ENCODE results near the gene ATL1. TPM values are rescaled to one million over a fixed set of nuclear protein-coding genes. Genes with fewer than 3 reads are reported as not detected.

The ATL1 gene
- 0.30 and 0.61 TPM in 2 replicates for total RNA-seq (2014; rRNA removed; shearing (Covaris generic))

GRCh38 chr14:50559990-50560930 is at the start of gene ATL1:
Gene ATL1, plus strand, starts transcription at chr14:50560145. Its CDS starts 121 bp downstream, at chr14:50560266.

GRCh38 chr14:50532502-50533240 is 27.3 kb upstream of the ATL1 start, which contains the start of gene MAP4K5:
Gene MAP4K5, minus strand, starts transcription at chr14:50532569. Its CDS starts 520 bp downstream, at chr14:50532049.

GRCh38 chr14:50667996-50668825 is 108.3 kb downstream of the ATL1 start, which contains the start of gene SAV1:
Gene SAV1, minus strand, starts transcription at chr14:50668306. Its CDS starts 339 bp downstream, at chr14:50667967.

Small RNAs within 50 kb of the gene (small RNA-seq; reads per million reads assigned to genes)
- gene RN7SL452P (not detected), gene SNRPGP1 (not detected)

Other genes starting within 250 kb of the ATL1 start
- 8.4 and 11.1 TPM in 2 replicates for gene L2HGDH, start 247.9 kb upstream of the ATL1 start, total RNA-seq (2014; rRNA removed; shearing (Covaris generic))
- 11.8 and 13.2 TPM in 2 replicates for gene DMAC2L, start 247.8 kb upstream of the ATL1 start, total RNA-seq (2014; rRNA removed; shearing (Covaris generic))
- 27.3 and 36.6 TPM in 2 replicates for gene CDKL1, start 163.3 kb upstream of the ATL1 start, total RNA-seq (2014; rRNA removed; shearing (Covaris generic))
- gene MAP4K5, start 27.6 kb upstream of the ATL1 start, total RNA-seq (2014; rRNA removed; shearing (Covaris generic)), result 36.4 and 44.5 TPM in 2 replicates
- gene SAV1, start 108.2 kb downstream of the ATL1 start, total RNA-seq (2014; rRNA removed; shearing (Covaris generic)), result 34.7 and 37.4 TPM in 2 replicates